Smooth muscle cell of the brain vasculature (primary cell): ENCODE data around the gene TMEM187.

ENCODE experiments used
- DNase-seq: peaks from one replicate; pipeline ENCODE4 v3.0.0-alpha.2; 2012; ENCODE audit warnings: low read depth, low spot score

The TMEM187 gene

DNA sequence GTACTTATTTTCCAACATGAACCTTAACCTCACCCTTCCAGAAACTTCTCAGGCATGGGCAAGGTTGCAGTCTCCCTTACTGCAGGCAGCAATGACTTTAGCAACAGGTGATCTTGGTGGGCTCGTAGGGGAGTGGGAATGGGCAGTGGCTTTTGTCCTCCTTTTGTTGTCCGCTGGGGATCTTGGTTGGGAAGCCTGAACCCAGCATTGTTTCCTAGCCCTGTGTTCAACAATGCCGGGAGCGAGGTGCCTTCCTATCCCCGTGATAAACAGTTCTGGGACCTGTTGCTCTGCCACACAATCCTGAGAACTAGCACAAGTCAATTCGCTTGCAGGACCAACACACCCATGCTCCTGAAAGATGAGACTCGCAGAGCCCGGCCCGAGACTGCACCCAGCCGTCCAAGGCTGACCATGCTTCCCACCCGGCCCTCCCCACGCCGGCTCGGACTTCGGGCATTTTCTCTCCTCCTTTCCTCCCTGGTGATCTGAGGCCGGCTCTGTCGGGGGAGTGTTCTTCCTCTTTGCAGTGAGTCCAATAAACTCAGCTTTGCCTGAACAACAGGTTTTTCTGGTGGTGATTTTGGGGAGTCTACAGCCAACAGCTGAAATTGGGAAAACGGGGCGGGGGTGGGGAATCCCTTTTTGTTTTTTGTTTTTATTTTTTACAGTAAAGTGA is 26.9 kb downstream of the TMEM187 start:
- DNase-seq: no peak

DNA sequence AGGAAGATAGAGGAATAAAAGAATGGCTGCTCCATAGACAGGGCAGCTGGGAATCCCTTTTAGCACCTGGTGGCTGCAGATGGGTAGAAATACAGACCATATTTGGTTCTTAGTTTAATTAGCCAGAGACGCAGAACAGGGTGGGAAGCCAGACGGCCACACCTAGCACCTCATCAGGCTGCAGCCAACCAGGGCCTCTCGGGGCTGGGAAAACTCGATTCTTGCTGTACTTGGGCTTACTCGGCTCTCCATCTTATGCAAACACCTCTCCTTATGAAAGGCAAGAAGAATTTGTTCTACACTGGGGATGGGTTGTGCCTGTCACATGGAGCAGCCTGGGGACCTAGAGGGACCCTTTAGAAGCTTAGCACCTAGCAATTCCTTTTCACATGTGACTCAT is 27.5 kb downstream of the TMEM187 start:
- DNase-seq: no peak

DNA sequence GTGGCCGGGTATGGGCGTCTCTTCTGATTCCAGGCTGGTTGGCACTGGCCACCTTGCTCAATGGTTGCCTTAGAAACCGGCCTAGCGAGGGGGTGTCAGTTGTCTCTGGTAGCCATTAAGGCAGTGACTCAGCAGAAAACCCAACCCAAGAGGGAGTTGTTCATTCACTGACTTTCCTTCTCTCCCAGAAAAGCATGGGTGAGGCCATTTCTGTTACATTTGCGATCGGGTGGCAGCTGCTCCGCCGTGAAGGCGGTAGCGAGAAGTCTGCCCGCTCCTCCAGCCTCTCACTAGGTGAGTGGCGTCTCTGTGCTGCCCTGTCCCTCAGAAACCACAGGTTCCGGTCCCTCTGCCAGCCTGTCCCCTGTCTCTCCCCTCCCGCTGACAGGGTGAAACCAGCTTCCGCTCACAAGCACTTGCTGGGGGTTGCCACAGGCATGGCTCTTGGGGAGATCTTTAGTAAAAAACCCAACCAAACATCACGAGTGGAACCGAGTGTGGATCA is 29.7 kb downstream of the TMEM187 start:
- DNase-seq: no peak

GRCh38 chrX:154004315-154004714 is 31.8 kb downstream of the TMEM187 start:
- no peak for DNase-seq

GRCh38 chrX:154006947-154007346 is 34.4 kb downstream of the TMEM187 start:
- no peak for DNase-seq

- no peak for DNase-seq
Measured at GRCh38 chrX:154008521-154008920, 36.0 kb downstream of the TMEM187 start.

DNA sequence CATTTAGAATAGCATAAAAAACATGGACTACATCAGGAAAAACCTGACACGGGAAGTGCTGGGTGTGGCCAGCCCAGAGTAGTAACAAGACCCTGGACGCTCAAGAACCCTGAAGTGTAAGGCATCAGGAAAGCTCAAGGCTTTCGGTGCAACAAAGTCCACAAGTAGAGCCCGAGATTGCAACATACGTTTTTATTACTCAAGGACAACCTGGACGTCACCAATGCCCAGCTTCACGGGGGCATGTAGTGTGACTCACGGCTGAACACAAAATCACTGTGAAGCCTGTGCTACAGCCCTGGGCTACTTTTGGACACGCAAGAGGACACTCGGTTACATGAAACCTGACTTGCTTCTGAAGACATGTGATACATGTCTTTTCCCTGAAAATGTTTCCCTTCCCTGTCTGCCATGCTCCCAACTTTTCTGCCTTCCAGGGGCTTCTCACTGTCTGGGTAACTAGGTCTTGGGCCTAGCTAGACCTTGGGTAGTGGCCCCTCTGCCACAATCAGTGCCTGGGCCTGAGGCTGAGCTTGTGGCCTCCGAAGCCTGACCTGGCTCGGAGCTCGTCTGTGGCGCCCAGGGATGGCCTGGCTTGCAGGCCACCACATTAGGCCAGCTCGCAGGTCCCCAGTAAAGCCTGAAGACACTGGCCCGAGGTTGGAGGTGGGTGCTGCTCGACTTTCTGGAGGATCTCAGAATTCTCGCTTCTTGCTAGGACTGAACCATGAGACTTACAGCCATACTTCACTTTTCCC is 38.0 kb downstream of the TMEM187 start:
- DNase-seq: no peak

- no peak for DNase-seq
Measured at GRCh38 chrX:154011376-154012335, 39.1 kb downstream of the TMEM187 start.

DNA sequence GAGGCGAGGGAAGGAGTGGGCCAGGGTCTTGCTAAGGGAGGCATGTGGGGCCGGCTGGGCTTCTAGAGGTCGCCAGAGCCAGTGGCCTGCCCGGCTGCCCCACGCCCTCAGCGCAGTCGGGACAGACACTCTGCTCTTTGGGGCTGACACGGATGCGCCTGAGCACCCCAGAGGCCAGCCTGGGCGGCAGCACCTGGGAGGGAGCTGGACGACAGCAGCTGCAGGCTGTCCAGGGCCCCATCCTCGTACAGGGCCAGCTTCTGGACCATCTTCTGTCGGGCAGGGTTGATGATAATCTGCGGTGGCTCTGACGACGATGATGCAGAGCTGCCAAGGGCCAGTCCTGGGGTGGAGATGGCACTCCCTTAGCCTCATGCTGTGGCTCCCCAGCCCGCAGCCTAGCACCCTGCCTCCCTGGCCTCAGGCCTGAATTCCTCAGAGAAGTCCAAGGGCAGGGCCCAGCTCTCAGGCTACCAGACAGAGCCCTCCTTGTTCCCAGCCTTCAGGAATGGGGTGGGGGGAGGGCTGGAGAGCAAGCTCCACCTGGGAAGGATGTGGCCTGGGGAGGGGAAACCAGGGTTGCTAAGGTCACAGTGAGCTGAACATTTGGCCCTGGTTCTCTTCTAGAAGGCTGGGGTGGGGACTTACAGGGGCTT is 39.9 kb downstream of the TMEM187 start:
- DNase-seq: no peak

GRCh38 chrX:154013001-154013421 is 40.5 kb downstream of the TMEM187 start:
- no peak for DNase-seq

DNA sequence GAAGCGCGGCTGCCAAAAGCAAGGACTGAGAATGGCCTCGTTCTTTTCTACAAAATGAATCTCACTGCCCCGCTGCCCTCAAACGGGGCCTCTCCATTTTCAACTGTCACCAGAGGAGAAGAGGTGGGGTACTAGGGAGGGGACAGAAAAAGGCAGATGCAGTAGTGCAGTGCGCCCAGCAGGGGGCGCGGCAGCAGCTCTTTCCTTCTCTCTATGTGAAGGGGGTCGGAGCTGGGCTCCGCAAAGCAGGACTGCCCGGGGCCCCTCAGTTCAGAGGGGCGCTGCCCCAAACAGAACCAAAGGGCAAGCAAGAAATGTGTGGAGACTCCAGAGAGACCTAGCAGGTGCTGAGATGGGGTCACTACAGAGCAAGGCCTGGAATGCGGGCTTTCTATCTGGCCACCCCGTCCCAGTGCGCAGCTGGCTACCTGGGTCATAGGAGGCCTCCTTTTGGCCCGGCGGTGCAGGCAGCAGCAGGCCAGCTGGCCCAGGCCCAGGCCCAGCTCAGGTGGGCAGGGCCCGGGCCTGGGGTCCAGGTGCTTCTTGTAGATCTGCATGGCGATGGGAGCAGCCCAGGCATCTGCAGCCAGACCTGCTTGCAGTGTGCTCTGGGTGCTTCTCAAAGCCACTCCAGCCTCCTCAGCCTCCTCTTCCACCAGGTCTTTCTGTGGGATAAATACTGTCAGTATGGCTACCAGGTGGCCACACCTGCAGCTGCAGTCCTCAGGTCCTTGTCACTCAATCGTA is 41.2 kb downstream of the TMEM187 start:
- no peak for DNase-seq

DNA sequence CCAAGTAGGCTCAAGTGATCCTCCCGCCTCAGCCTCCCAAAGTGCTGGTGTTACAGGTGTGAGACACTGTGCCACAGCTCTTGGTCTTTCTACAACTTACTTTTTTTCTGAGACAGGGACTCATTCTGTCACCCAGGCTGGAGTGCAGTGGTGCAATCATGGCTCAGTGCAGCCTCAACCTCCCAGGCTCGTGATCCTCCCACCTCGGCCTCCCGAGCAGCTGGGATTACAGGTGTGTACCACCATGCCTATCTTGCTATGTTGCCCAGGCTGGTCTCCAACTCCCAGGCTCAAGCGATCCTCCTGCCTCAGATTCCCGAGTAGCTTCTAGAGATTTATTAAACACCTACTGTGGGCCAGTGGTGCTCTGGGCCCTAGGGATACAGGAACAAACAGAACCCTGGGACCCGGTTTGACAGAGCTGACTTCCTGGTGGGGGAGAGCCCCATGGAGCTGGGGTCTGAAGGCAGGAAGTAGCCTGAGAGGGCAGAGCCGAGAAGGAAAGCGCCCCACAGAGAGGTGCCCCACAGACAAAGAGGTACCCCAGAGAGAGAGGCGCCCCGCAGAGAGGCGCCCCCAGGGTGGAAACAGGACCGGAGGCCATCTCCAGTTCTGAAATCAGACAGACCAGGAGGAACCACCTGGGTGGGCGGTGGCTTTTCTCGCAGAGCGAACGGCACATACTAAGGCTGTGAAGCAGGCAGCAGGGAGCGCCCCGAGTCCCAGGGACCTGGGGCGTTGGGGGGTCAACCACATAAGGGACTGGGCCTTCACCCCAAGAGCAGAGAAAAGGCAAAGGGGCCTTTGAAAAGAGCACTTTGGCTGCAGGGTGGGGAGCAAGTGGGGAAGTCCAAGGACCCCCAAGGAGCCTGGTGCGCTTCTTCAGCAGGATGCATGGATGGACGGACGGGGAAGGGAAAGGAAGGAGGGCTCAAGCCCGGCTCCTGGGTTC is 42.2 kb downstream of the TMEM187 start:
- DNase-seq: no peak

- DNase-seq: no peak
Measured at GRCh38 chrX:154015581-154016264, 43.2 kb downstream of the TMEM187 start.

GRCh38 chrX:154016366-154017076 is 44.0 kb downstream of the TMEM187 start:
- no peak for DNase-seq

DNA sequence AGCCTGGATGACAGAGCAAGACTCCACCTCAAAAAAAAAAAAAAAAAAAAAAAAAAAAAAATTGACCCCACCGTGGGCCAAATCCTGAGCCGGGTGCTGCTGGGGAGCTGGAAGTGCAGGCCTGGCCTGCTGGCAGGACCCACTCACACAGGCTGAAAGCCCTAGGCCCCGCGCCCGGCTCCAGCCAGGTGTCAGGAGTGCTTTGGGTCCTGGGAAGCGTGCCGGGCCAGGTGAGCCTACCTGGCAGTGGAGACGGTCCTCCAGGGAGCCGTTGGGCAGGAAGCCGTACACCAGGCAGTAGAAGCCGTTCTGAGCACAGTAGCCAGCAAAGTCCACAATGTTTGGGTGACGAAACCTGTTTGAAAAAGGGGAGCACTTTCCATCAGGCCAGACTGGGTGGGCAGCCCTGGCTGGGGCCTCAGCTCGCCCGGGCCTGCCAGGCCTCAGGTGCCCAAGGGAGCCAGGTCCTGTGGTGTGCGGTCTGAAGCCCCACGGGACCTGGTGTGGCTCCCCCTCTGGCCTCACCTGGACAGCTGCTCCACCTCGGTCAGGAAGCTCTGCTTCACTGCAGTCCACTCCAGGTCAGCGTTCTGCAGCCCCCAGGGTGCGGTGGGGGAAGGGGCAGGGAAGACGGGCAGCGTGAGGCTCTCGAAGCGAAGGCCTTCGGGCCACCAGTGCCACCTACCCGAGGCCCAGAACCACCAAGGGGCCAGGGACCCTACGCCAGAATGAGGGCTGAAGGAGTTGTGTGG is 45.4 kb downstream of the TMEM187 start:
- DNase-seq: no peak

- no peak for DNase-seq
Measured at GRCh38 chrX:154018518-154019060, 46.0 kb downstream of the TMEM187 start.

DNA sequence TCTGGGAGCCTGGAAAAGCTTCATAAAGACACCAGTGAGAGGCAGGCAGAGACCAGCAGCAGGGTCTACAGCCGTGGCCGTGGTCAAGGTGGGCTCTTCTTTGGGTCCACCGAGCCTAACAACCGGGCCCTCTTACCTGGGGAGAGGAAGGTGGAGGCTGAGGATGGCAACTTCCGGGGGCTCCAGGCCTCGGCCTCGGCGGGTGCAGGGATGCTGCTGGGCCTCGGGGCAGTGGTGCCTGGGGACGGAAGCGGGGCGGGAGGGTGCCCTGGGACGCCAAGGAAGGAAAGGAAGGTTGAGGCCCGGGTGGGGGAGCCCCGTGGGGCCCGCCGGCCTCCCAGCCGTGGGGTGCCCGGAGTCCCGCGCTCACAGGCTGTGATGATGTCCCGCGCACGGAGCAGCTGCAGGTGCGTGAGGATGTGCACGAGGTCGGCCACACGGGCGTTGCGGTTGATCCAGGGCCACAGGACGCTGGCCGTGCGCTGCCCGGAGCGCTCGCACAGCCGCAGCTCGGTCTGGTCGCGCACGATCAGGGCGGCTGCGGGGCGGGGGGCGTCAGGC is 46.6 kb downstream of the TMEM187 start:
- no peak for DNase-seq
